ENCODE data around the gene MRPL53. TPM values are rescaled to one million over a fixed set of nuclear protein-coding genes. Genes with fewer than 3 reads are reported as not detected.

Gene MRPL53
- total and polyA plus RNA-seq, 2 of the 13 experiments (the other 11 are each of a cell fraction or from before 2014, with no cell fraction given) = 34.3 to 51.9 TPM

GRCh38 chr2:74440378-74441169 lies 31.9 kb downstream of the MRPL53 start (continued):
- TF ChIP-seq, protein P1, sequence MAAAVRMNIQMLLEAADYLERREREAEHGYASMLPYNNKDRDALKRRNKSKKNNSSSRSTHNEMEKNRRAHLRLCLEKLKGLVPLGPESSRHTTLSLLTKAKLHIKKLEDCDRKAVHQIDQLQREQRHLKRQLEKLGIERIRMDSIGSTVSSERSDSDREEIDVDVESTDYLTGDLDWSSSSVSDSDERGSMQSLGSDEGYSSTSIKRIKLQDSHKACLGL (CRISPR knock-in tag; IDR thresholded peaks at IDR 0.05) = peak; percentile 89
- TF ChIP-seq ZBTB4 (CRISPR knock-in tag; IDR thresholded peaks at IDR 0.05; ENCODE audit: borderline replicate concordance) (no peak), MAZ (IDR thresholded peaks at IDR 0.05; ENCODE audit: borderline replicate concordance, low read depth, low read length) (peak; percentile 77; the same call in 1 of the 2 replicates), MAZ (CRISPR knock-in tag; IDR thresholded peaks at IDR 0.05; ENCODE audit: low read depth) (no peak; the same call in none of the 2 replicates), ZNF296 (CRISPR knock-in tag; conservative IDR thresholded peaks at IDR 0.05) (peak; percentile 5; the same call in 1 of the 2 replicates), POLR2G (IDR thresholded peaks at IDR 0.05; ENCODE audit: low read depth, low read length) (peak; percentile 89), POLR2AphosphoS2 (IDR thresholded peaks at IDR 0.05; ENCODE audit: low read depth, low read length) (no peak), AGO2 (optimal IDR thresholded peaks at IDR 0.05; ENCODE audit: low read depth, low read length) (peak; percentile 93), ZFP1 (CRISPR knock-in tag; IDR thresholded peaks at IDR 0.05) (peak; percentile 76; the same call in 1 of the 2 replicates), FOXA1 (IDR thresholded peaks at IDR 0.05) (no peak), FOXA1 (CRISPR knock-in tag; IDR thresholded peaks at IDR 0.05) (peak; percentile 24), STAG1 (CRISPR knock-in tag; IDR thresholded peaks at IDR 0.05) (peak; percentile 27), SOX6 (IDR thresholded peaks at IDR 0.05) (no peak), SOX6 (CRISPR knock-in tag; IDR thresholded peaks at IDR 0.05) (peak; percentile 89), HMG20B (CRISPR knock-in tag; conservative IDR thresholded peaks at IDR 0.05) (no peak; the same call in 1 of the 2 replicates), RFXANK (CRISPR knock-in tag; IDR thresholded peaks at IDR 0.05) (peak; percentile 56; the same call in 1 of the 2 replicates), SMYD3 (CRISPR knock-in tag; IDR thresholded peaks at IDR 0.05) (peak; percentile 62; the same call in 1 of the 2 replicates), ZGPAT (CRISPR knock-in tag; IDR thresholded peaks at IDR 0.05) (peak; percentile 97), ZNF678 (CRISPR knock-in tag; IDR thresholded peaks at IDR 0.05) (peak; percentile 98), ATF2 (CRISPR knock-in tag; IDR thresholded peaks at IDR 0.05) (no peak)
- TF ChIP-seq, protein P2, sequence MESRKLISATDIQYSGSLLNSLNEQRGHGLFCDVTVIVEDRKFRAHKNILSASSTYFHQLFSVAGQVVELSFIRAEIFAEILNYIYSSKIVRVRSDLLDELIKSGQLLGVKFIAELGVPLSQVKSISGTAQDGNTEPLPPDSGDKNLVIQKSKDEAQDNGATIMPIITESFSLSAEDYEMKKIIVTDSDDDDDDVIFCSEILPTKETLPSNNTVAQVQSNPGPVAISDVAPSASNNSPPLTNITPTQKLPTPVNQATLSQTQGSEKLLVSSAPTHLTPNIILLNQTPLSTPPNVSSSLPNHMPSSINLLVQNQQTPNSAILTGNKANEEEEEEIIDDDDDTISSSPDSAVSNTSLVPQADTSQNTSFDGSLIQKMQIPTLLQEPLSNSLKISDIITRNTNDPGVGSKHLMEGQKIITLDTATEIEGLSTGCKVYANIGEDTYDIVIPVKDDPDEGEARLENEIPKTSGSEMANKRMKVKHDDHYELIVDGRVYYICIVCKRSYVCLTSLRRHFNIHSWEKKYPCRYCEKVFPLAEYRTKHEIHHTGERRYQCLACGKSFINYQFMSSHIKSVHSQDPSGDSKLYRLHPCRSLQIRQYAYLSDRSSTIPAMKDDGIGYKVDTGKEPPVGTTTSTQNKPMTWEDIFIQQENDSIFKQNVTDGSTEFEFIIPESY (CRISPR knock-in tag; IDR thresholded peaks at IDR 0.05) = peak; percentile 11; the same call in 1 of the 2 replicates
- TF ChIP-seq, protein P3, sequence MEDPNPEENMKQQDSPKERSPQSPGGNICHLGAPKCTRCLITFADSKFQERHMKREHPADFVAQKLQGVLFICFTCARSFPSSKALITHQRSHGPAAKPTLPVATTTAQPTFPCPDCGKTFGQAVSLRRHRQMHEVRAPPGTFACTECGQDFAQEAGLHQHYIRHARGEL (CRISPR knock-in tag; IDR thresholded peaks at IDR 0.05) = no peak; the same call in 1 of the 2 replicates

Measured in HepG2 (cell line).